HepG2 (cell line): ENCODE measurements around the gene PLEKHB2. TPM values are rescaled to one million over a fixed set of nuclear protein-coding genes. Genes with fewer than 3 reads are reported as not detected.

Experiments used
- AGO1 ChIP-seq: fragments of 200-400 bp; formaldehyde crosslinking; IDR thresholded peaks from 2 replicates; pipeline ENCODE4 v1.6.1; 2017; ENCODE audit warnings: mild to moderate bottlenecking, low read depth, low read length, moderate library complexity; ENCODE audit not compliant: poor library complexity, severe bottlenecking
- AGO2 ChIP-seq: fragments of 200-400 bp; formaldehyde crosslinking; optimal IDR thresholded peaks from 2 replicates; pipeline ENCODE3; 2017; ENCODE audit warnings: mild to moderate bottlenecking, low read depth, low read length, moderate library complexity
- ATF4 ChIP-seq, 2 experiments: fragments of 450-650 bp in 1 of 2; sonication (generic) in 1 of 2; formaldehyde crosslinking; IDR thresholded peaks; 2 replicates each; pipeline versions ENCODE4 v1.5.0 to v1.8.0; 2020 to 2022; ENCODE audit warnings: mild to moderate bottlenecking in 1 of 2, missing genetic modification reagents in 1 of 2
- CHD2 ChIP-seq: IDR thresholded peaks from 2 replicates; pipeline ENCODE4 v1.6.1; 2011; ENCODE audit warnings: low read depth, low read length, improper control_type of control experiment
- CTCF ChIP-seq: sonication (generic); formaldehyde crosslinking; IDR thresholded peaks from 2 replicates; pipeline ENCODE4 v1.5.0; 2020; ENCODE audit warnings: mild to moderate bottlenecking, missing genetic modification reagents, moderate library complexity
- FOXC1 ChIP-seq: sonication (generic); formaldehyde crosslinking; IDR thresholded peaks from 2 replicates; pipeline ENCODE4 v1.8.0; 2022; ENCODE audit warnings: mild to moderate bottlenecking, missing genetic modification reagents, borderline replicate concordance
- FOXP4 ChIP-seq: sonication (generic); formaldehyde crosslinking; IDR thresholded peaks from 2 replicates; pipeline ENCODE4 v1.4.0; 2020; ENCODE audit warnings: missing genetic modification reagents
- GABPA ChIP-seq, 2 experiments: IDR thresholded peaks; 2 replicates each; pipeline ENCODE4 v1.6.1; 2011 to 2016; ENCODE audit warnings: low read depth in 2 of 2, low read length in 1 of 2, missing biosample characterization in 1 of 2, missing genetic modification characterization in 1 of 2
- KLF13 ChIP-seq: sonication (generic); formaldehyde crosslinking; IDR thresholded peaks from 2 replicates; pipeline ENCODE4 v1.4.0; 2020; ENCODE audit warnings: mild to moderate bottlenecking, missing genetic modification reagents
- MAFF ChIP-seq: IDR thresholded peaks from 2 replicates; pipeline ENCODE4 v1.6.1; 2011; ENCODE audit warnings: low read depth, low read length, improper control_type of control experiment
- MNT ChIP-seq: fragments of 450-650 bp; IDR thresholded peaks from 2 replicates; pipeline ENCODE4 v1.6.1; 2016
- PLRG1 ChIP-seq: fragments of 450-650 bp; conservative IDR thresholded peaks from 2 replicates; pipeline ENCODE4 v1.6.1; 2016
- RFX1 ChIP-seq: fragments of 450-650 bp; IDR thresholded peaks from 2 replicates; pipeline ENCODE4 v1.6.1; 2017
- SMAD9 ChIP-seq: sonication (generic); formaldehyde crosslinking; IDR thresholded peaks from 2 replicates; pipeline ENCODE4 v1.5.1; 2020; ENCODE audit warnings: mild to moderate bottlenecking, missing genetic modification reagents
- TAF1 ChIP-seq: sonication (generic); formaldehyde crosslinking; IDR thresholded peaks from 2 replicates; pipeline ENCODE4 v1.4.0; 2020; ENCODE audit warnings: missing genetic modification reagents
- TRIM24 ChIP-seq: sonication (generic); formaldehyde crosslinking; IDR thresholded peaks from 2 replicates; pipeline ENCODE4 v1.8.0; 2022; ENCODE audit warnings: mild to moderate bottlenecking, missing genetic modification reagents
- U2AF1 ChIP-seq: fragments of 200-400 bp; formaldehyde crosslinking; optimal IDR thresholded peaks from 2 replicates; pipeline ENCODE3; 2017; ENCODE audit warnings: mild to moderate bottlenecking, low read depth, low read length
- ZBTB46 ChIP-seq: sonication (generic); formaldehyde crosslinking; IDR thresholded peaks from 2 replicates; pipeline ENCODE4 v1.4.0; 2020; ENCODE audit warnings: mild to moderate bottlenecking, missing genetic modification reagents, borderline replicate concordance
- ZFP37 ChIP-seq: sonication (generic); formaldehyde crosslinking; IDR thresholded peaks from 2 replicates; pipeline ENCODE4 v1.4.0; 2020; ENCODE audit warnings: missing genetic modification reagents, borderline replicate concordance
- ZNF180 ChIP-seq: sonication (generic); formaldehyde crosslinking; IDR thresholded peaks from 2 replicates; pipeline ENCODE4 v1.4.0; 2020; ENCODE audit warnings: low read depth, missing genetic modification reagents, borderline replicate concordance
- ZNF432 ChIP-seq: sonication (generic); formaldehyde crosslinking; IDR thresholded peaks from 2 replicates; pipeline ENCODE4 v1.5.0; 2020; ENCODE audit warnings: missing genetic modification reagents, mild to moderate bottlenecking, borderline replicate concordance
- ZNF670 ChIP-seq: sonication (generic); formaldehyde crosslinking; IDR thresholded peaks from 2 replicates; pipeline ENCODE4 v1.8.0; 2022; ENCODE audit warnings: mild to moderate bottlenecking, missing genetic modification reagents, borderline replicate concordance
- ZNF879 ChIP-seq: sonication (generic); formaldehyde crosslinking; IDR thresholded peaks from 2 replicates; pipeline ENCODE4 v1.8.1; 2023; ENCODE audit warnings: missing genetic modification reagents
- polyA plus RNA-seq, 8 experiments: library from polyadenylated mRNA; depleted of rRNA in 3 of 8; stranded (reverse) in 7 of 8; unstranded in 1 of 8; fragments of >200 nt; fragmentation: Illumina TruSeq in 4 of 8; extraction: Trizol in 4 of 8; gene quantifications; 2 replicates each; pipeline versions ENCODE4 v1.2.1 to v1.2.3, GENCODE V29; 2011 to 2016; ENCODE audit warnings: low read depth in 4 of 8, missing spikeins in 1 of 8, mixed read lengths in 1 of 8; ENCODE audit not compliant: insufficient read depth in 1 of 8
- total RNA-seq, 5 experiments: library from RNA; depleted of rRNA; stranded (reverse); fragments of >200 nt; fragmentation: Illumina TruSeq; extraction: Trizol; gene quantifications; 2 replicates each; pipeline ENCODE4 v1.2.3, GENCODE V29; 2016; ENCODE audit warnings: low read depth in 1 of 5

PLEKHB2 gene
- total and polyA plus RNA-seq, 2 of the 13 experiments (the other 11 are each of a cell fraction or from before 2014, with no cell fraction given), result 73.0 to 78.9 TPM

GRCh38 chr2:131154071-131154531 is 49.0 kb downstream of the PLEKHB2 start (continued):
- TF ChIP-seq CTCF (CRISPR knock-in tag) (peak; percentile 99), ZFP37 (no peak), AGO2 (no peak), FOXP4 (no peak), RFX1 (no peak), SMAD9 (CRISPR knock-in tag) (no peak), MAFF (no peak), PLRG1 (no peak), AGO1 (no peak), FOXC1 (peak; percentile 85; the same call in 1 of the 2 replicates), GABPA (IDR thresholded peaks at IDR 0.05; ENCODE audit: low read depth, low read length) (no peak), GABPA (CRISPR knock-in tag; IDR thresholded peaks at IDR 0.05; ENCODE audit: low read depth) (no peak), MNT (no peak), ZNF879 (no peak), ZNF180 (CRISPR knock-in tag) (no peak), CHD2 (no peak), TAF1 (no peak), KLF13 (CRISPR knock-in tag) (no peak), TRIM24 (CRISPR knock-in tag) (no peak), U2AF1 (no peak), ZNF432 (CRISPR knock-in tag) (no peak), ZBTB46 (CRISPR knock-in tag) (no peak), ZNF670 (no peak), ATF4 (CRISPR knock-in tag; IDR thresholded peaks at IDR 0.05) (no peak)
